HepG2 (cell line): ENCODE measurements around the gene CSE1L. TPM values are rescaled to one million over a fixed set of nuclear protein-coding genes. Genes with fewer than 3 reads are reported as not detected.

Experiments used
- ATF6 ChIP-seq: sonication (generic); formaldehyde crosslinking; conservative IDR thresholded peaks from 2 replicates; pipeline ENCODE4 v1.4.0; 2020; ENCODE audit warnings: missing genetic modification reagents
- ELF1 ChIP-seq: sonication (generic); formaldehyde crosslinking; IDR thresholded peaks from 2 replicates; pipeline ENCODE4 v1.4.0; 2020; ENCODE audit warnings: missing genetic modification reagents
- FOXP1 ChIP-seq, 2 experiments: fragments of 450-650 bp in 1 of 2; IDR thresholded peaks; 2 replicates each; pipeline ENCODE4 v1.6.1; 2017 to 2018; ENCODE audit warnings: antibody characterized with exemption in 1 of 2
- HMGA1 ChIP-seq: sonication (generic); formaldehyde crosslinking; conservative IDR thresholded peaks from 2 replicates; pipeline ENCODE4 v1.4.0; 2020; ENCODE audit warnings: missing genetic modification reagents
- HNRNPH1 ChIP-seq: fragments of 200-400 bp; formaldehyde crosslinking; optimal IDR thresholded peaks from 2 replicates; pipeline ENCODE3; 2017; ENCODE audit warnings: mild to moderate bottlenecking, low read depth, low read length
- KAT8 ChIP-seq: IDR thresholded peaks from 2 replicates; pipeline ENCODE4 v1.6.1; 2016; ENCODE audit warnings: missing genetic modification reagents, missing compliant biosample characterization
- MXD3 ChIP-seq: IDR thresholded peaks from 2 replicates; pipeline ENCODE4 v1.6.1; 2016; ENCODE audit warnings: mild to moderate bottlenecking, missing biosample characterization, missing genetic modification reagents
- RBM39 ChIP-seq: fragments of 200-400 bp; formaldehyde crosslinking; IDR thresholded peaks from one replicate; pipeline ENCODE4 v1.6.1; 2018; ENCODE audit warnings: antibody characterized with exemption, mild to moderate bottlenecking, low read depth, low read length; ENCODE audit not compliant: poor library complexity, severe bottlenecking
- SP5 ChIP-seq: IDR thresholded peaks from 2 replicates; pipeline ENCODE4 v1.6.1; 2016; ENCODE audit warnings: low read depth, borderline replicate concordance
- ZNF142 ChIP-seq: sonication (generic); formaldehyde crosslinking; IDR thresholded peaks from 2 replicates; pipeline ENCODE4 v1.4.0; 2020; ENCODE audit warnings: missing genetic modification reagents
- ZNF207 ChIP-seq: fragments of 450-650 bp; IDR thresholded peaks from 2 replicates; pipeline ENCODE4 v1.6.1; 2016; ENCODE audit warnings: antibody characterized with exemption, borderline replicate concordance
- ZNF33A ChIP-seq: sonication (generic); formaldehyde crosslinking; IDR thresholded peaks from 2 replicates; pipeline ENCODE4 v1.5.1; 2020; ENCODE audit warnings: missing genetic modification reagents, mild to moderate bottlenecking, moderate library complexity, borderline replicate concordance
- ZNF547 ChIP-seq: sonication (generic); formaldehyde crosslinking; IDR thresholded peaks from 2 replicates; pipeline ENCODE4 v1.5.1; 2020; ENCODE audit warnings: mild to moderate bottlenecking, missing genetic modification reagents
- polyA plus RNA-seq, 8 experiments: library from polyadenylated mRNA; depleted of rRNA in 3 of 8; stranded (reverse) in 7 of 8; unstranded in 1 of 8; fragments of >200 nt; fragmentation: Illumina TruSeq in 4 of 8; extraction: Trizol in 4 of 8; gene quantifications; 2 replicates each; pipeline versions ENCODE4 v1.2.1 to v1.2.3, GENCODE V29; 2011 to 2016; ENCODE audit warnings: low read depth in 4 of 8, missing spikeins in 1 of 8, mixed read lengths in 1 of 8; ENCODE audit not compliant: insufficient read depth in 1 of 8
- total RNA-seq, 5 experiments: library from RNA; depleted of rRNA; stranded (reverse); fragments of >200 nt; fragmentation: Illumina TruSeq; extraction: Trizol; gene quantifications; 2 replicates each; pipeline ENCODE4 v1.2.3, GENCODE V29; 2016; ENCODE audit warnings: low read depth in 1 of 5
- TF ChIP-seq, protein P1 (sequence below): sonication (generic); formaldehyde crosslinking; IDR thresholded peaks from 2 replicates; pipeline ENCODE4 v1.9.0; 2021; ENCODE audit warnings: missing genetic modification reagents, borderline replicate concordance
- TF ChIP-seq, protein P2 (sequence below): sonication (generic); formaldehyde crosslinking; conservative IDR thresholded peaks from 2 replicates; pipeline ENCODE4 v1.8.0; 2022; ENCODE audit warnings: mild to moderate bottlenecking, moderate library complexity, missing genetic modification reagents

The CSE1L gene
- total and polyA plus RNA-seq, 2 of the 13 experiments (the other 11 are each of a cell fraction or from before 2014, with no cell fraction given) = 56.9 to 258 TPM

DNA sequence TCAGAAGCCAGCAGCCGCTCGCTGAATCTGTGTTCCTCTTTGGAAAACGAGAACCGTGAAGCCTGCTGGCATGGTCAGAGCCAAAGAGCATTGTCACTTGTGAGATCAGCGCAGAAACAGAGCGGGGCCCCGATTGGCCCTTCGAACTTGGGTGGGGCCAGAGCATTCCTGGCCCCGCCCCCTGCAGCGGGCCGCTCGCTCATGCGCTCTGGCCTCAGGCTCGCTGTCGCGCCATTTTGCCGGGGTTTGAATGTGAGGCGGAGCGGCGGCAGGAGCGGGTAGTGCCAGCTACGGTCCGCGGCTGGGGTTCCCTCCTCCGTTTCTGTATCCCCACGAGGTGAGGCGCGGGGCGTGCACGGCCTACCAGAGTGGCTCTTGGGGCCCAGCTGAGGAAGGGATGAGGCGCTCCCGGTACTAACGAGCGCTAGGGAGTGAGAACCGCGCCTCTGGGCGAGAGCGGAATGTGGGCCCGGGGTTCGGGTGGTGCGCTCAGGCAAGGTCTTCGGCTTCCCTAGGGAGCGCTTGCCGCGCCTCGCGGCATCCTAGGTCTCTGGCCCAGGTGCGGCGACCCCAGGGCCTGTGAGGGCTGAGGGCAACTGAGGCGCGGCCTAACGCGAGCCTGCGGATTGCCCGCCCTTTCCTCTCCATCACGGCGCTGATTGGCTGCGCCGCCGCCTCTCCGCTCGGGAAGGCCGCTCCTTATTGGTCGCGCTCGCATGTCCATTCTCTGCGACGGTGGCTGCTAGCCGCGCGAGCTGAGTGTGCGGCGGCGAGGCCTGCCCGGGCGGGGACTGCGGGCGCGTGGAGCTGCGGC is at the start of gene CSE1L (continued):
- TF ChIP-seq, protein P1, sequence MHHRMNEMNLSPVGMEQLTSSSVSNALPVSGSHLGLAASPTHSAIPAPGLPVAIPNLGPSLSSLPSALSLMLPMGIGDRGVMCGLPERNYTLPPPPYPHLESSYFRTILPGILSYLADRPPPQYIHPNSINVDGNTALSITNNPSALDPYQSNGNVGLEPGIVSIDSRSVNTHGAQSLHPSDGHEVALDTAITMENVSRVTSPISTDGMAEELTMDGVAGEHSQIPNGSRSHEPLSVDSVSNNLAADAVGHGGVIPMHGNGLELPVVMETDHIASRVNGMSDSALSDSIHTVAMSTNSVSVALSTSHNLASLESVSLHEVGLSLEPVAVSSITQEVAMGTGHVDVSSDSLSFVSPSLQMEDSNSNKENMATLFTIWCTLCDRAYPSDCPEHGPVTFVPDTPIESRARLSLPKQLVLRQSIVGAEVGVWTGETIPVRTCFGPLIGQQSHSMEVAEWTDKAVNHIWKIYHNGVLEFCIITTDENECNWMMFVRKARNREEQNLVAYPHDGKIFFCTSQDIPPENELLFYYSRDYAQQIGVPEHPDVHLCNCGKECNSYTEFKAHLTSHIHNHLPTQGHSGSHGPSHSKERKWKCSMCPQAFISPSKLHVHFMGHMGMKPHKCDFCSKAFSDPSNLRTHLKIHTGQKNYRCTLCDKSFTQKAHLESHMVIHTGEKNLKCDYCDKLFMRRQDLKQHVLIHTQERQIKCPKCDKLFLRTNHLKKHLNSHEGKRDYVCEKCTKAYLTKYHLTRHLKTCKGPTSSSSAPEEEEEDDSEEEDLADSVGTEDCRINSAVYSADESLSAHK (CRISPR knock-in tag) = peak; percentile 20; the same call in 1 of the 2 replicates
- TF ChIP-seq ZNF207 = no peak
- TF ChIP-seq ATF6 (CRISPR knock-in tag) = peak; percentile 4; the same call in 1 of the 2 replicates
- no peak for TF ChIP-seq HMGA1
- TF ChIP-seq FOXP1 (IDR thresholded peaks at IDR 0.05) = no peak
- no peak; the same call in 1 of the 2 replicates for TF ChIP-seq FOXP1 (CRISPR knock-in tag; IDR thresholded peaks at IDR 0.05)
- TF ChIP-seq KAT8 (CRISPR knock-in tag) = peak; percentile 75
- peak; percentile 96 for TF ChIP-seq MXD3 (CRISPR knock-in tag)
- TF ChIP-seq ZNF33A (CRISPR knock-in tag) = peak; percentile 94; the same call in 1 of the 2 replicates
- peak; percentile 98 for TF ChIP-seq ZNF547 (CRISPR knock-in tag)
- TF ChIP-seq HNRNPH1 = no peak
- TF ChIP-seq, protein P2, sequence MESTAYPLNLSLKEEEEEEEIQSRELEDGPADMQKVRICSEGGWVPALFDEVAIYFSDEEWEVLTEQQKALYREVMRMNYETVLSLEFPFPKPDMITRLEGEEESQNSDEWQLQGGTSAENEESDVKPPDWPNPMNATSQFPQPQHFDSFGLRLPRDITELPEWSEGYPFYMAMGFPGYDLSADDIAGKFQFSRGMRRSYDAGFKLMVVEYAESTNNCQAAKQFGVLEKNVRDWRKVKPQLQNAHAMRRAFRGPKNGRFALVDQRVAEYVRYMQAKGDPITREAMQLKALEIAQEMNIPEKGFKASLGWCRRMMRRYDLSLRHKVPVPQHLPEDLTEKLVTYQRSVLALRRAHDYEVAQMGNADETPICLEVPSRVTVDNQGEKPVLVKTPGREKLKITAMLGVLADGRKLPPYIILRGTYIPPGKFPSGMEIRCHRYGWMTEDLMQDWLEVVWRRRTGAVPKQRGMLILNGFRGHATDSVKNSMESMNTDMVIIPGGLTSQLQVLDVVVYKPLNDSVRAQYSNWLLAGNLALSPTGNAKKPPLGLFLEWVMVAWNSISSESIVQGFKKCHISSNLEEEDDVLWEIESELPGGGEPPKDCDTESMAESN (CRISPR knock-in tag) = peak; percentile 96
- peak; percentile 91; the same call in 1 of the 2 replicates for TF ChIP-seq ZNF142 (CRISPR knock-in tag)
- TF ChIP-seq ELF1 = peak; percentile 39; the same call in 1 of the 2 replicates
- TF ChIP-seq RBM39 = peak; percentile 100
- TF ChIP-seq SP5 (CRISPR knock-in tag) = no peak; the same call in 1 of the 2 replicates
